MM.1S (cell line): ENCODE data around the gene BACE2.

Experiments
- DNase-seq: peaks from one replicate; pipeline ENCODE4 v3.0.0-alpha.2; 2015
- H2AFZ ChIP-seq: fragments of 300-600 bp; sonication (generic); 2 replicates; pipeline ENCODE4 v1.6.0; 2016; ENCODE audit warnings: antibody characterized with exemption, low read length
- H3F3A ChIP-seq: fragments of 300-600 bp; sonication (generic); 2 replicates; pipeline ENCODE4 v1.6.1; 2016; ENCODE audit warnings: mild to moderate bottlenecking, antibody characterized with exemption, low read length, moderate library complexity, mixed read lengths; ENCODE audit not compliant: insufficient read depth
- H3K27ac ChIP-seq: fragments of 300-600 bp; sonication (generic); 2 replicates; pipeline ENCODE4 v1.5.1; 2016; ENCODE audit warnings: mild to moderate bottlenecking, low read length
- H3K27me3 ChIP-seq: fragments of 300-600 bp; sonication (generic); replicated peaks from 2 replicates; pipeline ENCODE4 v1.6.0; 2016; ENCODE audit warnings: low read length; ENCODE audit not compliant: insufficient read depth
- H3K36me3 ChIP-seq: fragments of 300-600 bp; sonication (generic); replicated peaks from 2 replicates; pipeline ENCODE4 v1.6.1; 2016; ENCODE audit warnings: mild to moderate bottlenecking, low read length, mixed read lengths; ENCODE audit not compliant: insufficient read depth
- H3K4me1 ChIP-seq: fragments of 300-600 bp; sonication (generic); 2 replicates; pipeline ENCODE4 v1.6.1; 2016; ENCODE audit warnings: low read length, mixed read lengths
- H3K4me2 ChIP-seq: fragments of 300-600 bp; sonication (generic); 2 replicates; pipeline ENCODE4 v1.6.0; 2016; ENCODE audit warnings: low read depth, low read length
- H3K4me3 ChIP-seq: fragments of 300-600 bp; sonication (generic); 2 replicates; pipeline ENCODE4 v1.5.1; 2016; ENCODE audit warnings: low read length, mixed read lengths
- H3K79me2 ChIP-seq: fragments of 300-600 bp; sonication (generic); 2 replicates; pipeline ENCODE4 v1.6.1; 2016; ENCODE audit warnings: mixed run types, low read length, mixed read lengths
- H3K9ac ChIP-seq: fragments of 300-600 bp; sonication (generic); 2 replicates; pipeline ENCODE4 v1.6.1; 2016; ENCODE audit warnings: low read length, mixed read lengths
- H3K9me2 ChIP-seq: fragments of 300-600 bp; sonication (generic); replicated peaks from 2 replicates; pipeline ENCODE4 v1.6.1; 2016; ENCODE audit warnings: mild to moderate bottlenecking, low read length, mixed read lengths; ENCODE audit not compliant: insufficient read depth
- H3K9me3 ChIP-seq: fragments of 300-600 bp; sonication (generic); replicated peaks from 2 replicates; pipeline ENCODE4 v1.6.1; 2016; ENCODE audit warnings: mild to moderate bottlenecking, low read length, mixed read lengths; ENCODE audit not compliant: insufficient read depth
- H4K20me1 ChIP-seq: fragments of 300-600 bp; sonication (generic); 2 replicates; pipeline ENCODE4 v1.6.1; 2016; ENCODE audit warnings: mild to moderate bottlenecking, low read length, moderate library complexity, mixed read lengths; ENCODE audit not compliant: insufficient read depth
- CTCF ChIP-seq: fragments of 300-600 bp; sonication (generic); IDR thresholded peaks from 2 replicates; pipeline ENCODE4 v1.5.1; 2016; ENCODE audit warnings: antibody characterized with exemption, low read length, mixed read lengths
- EZH2 ChIP-seq: fragments of 300-600 bp; sonication (generic); optimal IDR thresholded peaks from 2 replicates; pipeline ENCODE3; 2017; ENCODE audit warnings: low read depth, mild to moderate bottlenecking, antibody characterized with exemption, low read length, mixed read lengths
- EZH2phosphoT487 ChIP-seq: fragments of 300-600 bp; sonication (generic); IDR thresholded peaks from 2 replicates; pipeline ENCODE4 v1.6.1; 2018; ENCODE audit warnings: antibody characterized with exemption, low read length

Gene BACE2

GRCh38 chr21:41277846-41278245 lies 109.9 kb downstream of the BACE2 start:
- Histone ChIP-seq H3K27ac (no peak overlapping the region), H3K4me1 (no peaks in the 10 kb centered on the region), H3K9ac (no peak overlapping the region), H3K36me3 (no peaks in the 10 kb centered on the region), H3K4me2 (no peak overlapping the region), H3K9me3 (no peaks in the 10 kb centered on the region), H4K20me1 (no peaks in the 10 kb centered on the region), H3K4me3 (no peak overlapping the region), H3K27me3 (0 out of 2 replicates have a peak, but pooled peaks cover 4% of the 10 kb centered on the region), H3K79me2 (no peaks in the 10 kb centered on the region), H2AFZ (no peak overlapping the region), H3K9me2 (no peaks in the 10 kb centered on the region), H3F3A (no peaks in the 10 kb centered on the region)
- no peak for DNase-seq
- TF ChIP-seq CTCF = no peak

- no peak for DNase-seq
- no peak overlapping the region for H3K9ac ChIP-seq
- H3K4me2 ChIP-seq = no peak overlapping the region
- H3K4me3 ChIP-seq = no peak overlapping the region
- H3K4me1 ChIP-seq = no peaks in the 10 kb centered on the region
- H3K79me2 ChIP-seq = no peaks in the 10 kb centered on the region
- H3K9me2 ChIP-seq = no peaks in the 10 kb centered on the region
- no peak overlapping the region for H2AFZ ChIP-seq
- no peak overlapping the region for H3K27ac ChIP-seq
- H3F3A ChIP-seq = no peaks in the 10 kb centered on the region
- TF ChIP-seq CTCF (no peak), EZH2phosphoT487 (no peak), EZH2 (no peak)
- no peaks in the 10 kb centered on the region for H4K20me1 ChIP-seq
- no peaks in the 10 kb centered on the region for H3K9me3 ChIP-seq
- H3K36me3 ChIP-seq = no peaks in the 10 kb centered on the region
- H3K27me3 ChIP-seq = 0 out of 2 replicates have a peak, but pooled peaks cover 4% of the 10 kb centered on the region
Observed at GRCh38 chr21:41280115-41280919, 112.4 kb downstream of the BACE2 start.

- H3K9me2 ChIP-seq = no peaks in the 10 kb centered on the region
- H3K27ac ChIP-seq = no peak overlapping the region
- H3K79me2 ChIP-seq = no peaks in the 10 kb centered on the region
- no peak overlapping the region for H2AFZ ChIP-seq
- H3K36me3 ChIP-seq = no peaks in the 10 kb centered on the region
- no peak for TF ChIP-seq CTCF
- TF ChIP-seq EZH2 = no peak
- TF ChIP-seq EZH2phosphoT487 = no peak
- H3K4me3 ChIP-seq = no peak overlapping the region
- 0 out of 2 replicates have a peak, but pooled peaks cover 4% of the 10 kb centered on the region for H3K27me3 ChIP-seq
- H3F3A ChIP-seq = no peaks in the 10 kb centered on the region
- H4K20me1 ChIP-seq = no peaks in the 10 kb centered on the region
- no peak overlapping the region for H3K9ac ChIP-seq
- no peak overlapping the region for H3K4me2 ChIP-seq
- H3K4me1 ChIP-seq = no peaks in the 10 kb centered on the region
- no peaks in the 10 kb centered on the region for H3K9me3 ChIP-seq
- DNase-seq = no peak
Observed at GRCh38 chr21:41282412-41282811, 114.5 kb downstream of the BACE2 start.
